Activated naive CD8-positive, alpha-beta T cell treated with anti-CD3 and anti-CD28 coated beads for 36 hours (primary cell): ENCODE results near the gene PCDHB16. TPM values are rescaled to one million over a fixed set of nuclear protein-coding genes. Genes with fewer than 3 reads are reported as not detected.
"Not testable (repeated sequence)": the region's sequence is repeated elsewhere in the genome, so short reads cannot be mapped to it uniquely, and the experiment has no call there.

Experiments used
- DNase-seq: peaks from one replicate; pipeline ENCODE4 v3.0.0; 2021
- H3K27ac Mint-ChIP-seq: one replicate; pipeline ENCODE4 v1.8.0; 2022; ENCODE audit warnings: mild to moderate bottlenecking, moderate library complexity, mixed read lengths
- H3K27me3 Mint-ChIP-seq: one replicate; pipeline ENCODE4 v1.8.0; 2022; ENCODE audit warnings: mild to moderate bottlenecking, mixed read lengths
- H3K36me3 Mint-ChIP-seq: one replicate; pipeline ENCODE4 v1.8.0; 2021; ENCODE audit warnings: mild to moderate bottlenecking, mixed read lengths
- H3K4me1 Mint-ChIP-seq: one replicate; pipeline ENCODE4 v1.8.0; 2021; ENCODE audit warnings: mixed read lengths
- H3K4me3 Mint-ChIP-seq: one replicate; pipeline ENCODE4 v1.8.0; 2022; ENCODE audit warnings: mild to moderate bottlenecking, moderate library complexity, mixed read lengths
- H3K9me3 Mint-ChIP-seq: one replicate; pipeline ENCODE4 v1.8.0; 2022; ENCODE audit warnings: mixed read lengths
- total RNA-seq, 2 experiments: library from RNA; stranded (reverse); gene quantifications; one replicate each; pipeline ENCODE4 v1.2.3, GENCODE V29; 2021

Gene PCDHB16
- not detected for total RNA-seq

- H3K4me3 Mint-ChIP-seq: no peak within 1 kb of the TSS
- peaks cover 38% of the 10 kb centered on the region for H3K9me3 Mint-ChIP-seq
- peaks cover 9% of the 10 kb centered on the region for H3K36me3 Mint-ChIP-seq
- H3K4me1 Mint-ChIP-seq: peaks cover 3% of the 10 kb centered on the region
- DNase-seq: no peak
- H3K27ac Mint-ChIP-seq: no peak within 1 kb of the TSS
- H3K27me3 Mint-ChIP-seq: peaks cover 57% of the 10 kb centered on the region
Measured at GRCh38 chr5:141182248-141182647, at the start of gene PCDHB16. TSS of gene PCDHB16 (plus strand) at chr5:141182387. CDS start at chr5:141182560, 173 bp downstream.

- Mint-ChIP-seq H3K4me1 (peaks cover 5% of the 10 kb centered on the region), H3K36me3 (peaks cover 13% of the 10 kb centered on the region), H3K27me3 (peaks cover 41% of the 10 kb centered on the region), H3K9me3 (peaks cover 27% of the 10 kb centered on the region), H3K4me3 (peak within 1 kb of the TSS; percentile 45), H3K27ac (no peak within 1 kb of the TSS)
- no peak for DNase-seq
Measured at GRCh38 chr5:141135030-141135717, 47.0 kb upstream of the PCDHB16 start, which contains the start of gene PCDHB5. TSS of gene PCDHB5 (plus strand) at chr5:141135206. CDS start at chr5:141135435, 229 bp downstream.

GRCh38 chr5:141135718-141136266 lies 46.4 kb upstream of the PCDHB16 start:
- peaks cover 5% of the 10 kb centered on the region for H3K4me1 Mint-ChIP-seq
- DNase-seq: no peak
- no peak overlapping the region for H3K27ac Mint-ChIP-seq
- no peak overlapping the region for H3K4me3 Mint-ChIP-seq
- H3K9me3 Mint-ChIP-seq: peaks cover 27% of the 10 kb centered on the region
- H3K27me3 Mint-ChIP-seq: peaks cover 37% of the 10 kb centered on the region
- H3K36me3 Mint-ChIP-seq: peaks cover 13% of the 10 kb centered on the region

GRCh38 chr5:141137346-141137745 lies 44.8 kb upstream of the PCDHB16 start:
- Mint-ChIP-seq H3K9me3 (peaks cover 25% of the 10 kb centered on the region), H3K27me3 (peaks cover 44% of the 10 kb centered on the region), H3K36me3 (peaks cover 13% of the 10 kb centered on the region)
- not testable (repeated sequence) for H3K27ac Mint-ChIP-seq, H3K4me3 Mint-ChIP-seq, H3K4me1 Mint-ChIP-seq, DNase-seq

- Mint-ChIP-seq H3K4me1 (no peaks in the 10 kb centered on the region), H3K36me3 (peaks cover 11% of the 10 kb centered on the region), H3K27ac (no peak within 1 kb of the TSS), H3K4me3 (no peak within 1 kb of the TSS), H3K9me3 (peaks cover 27% of the 10 kb centered on the region), H3K27me3 (peaks cover 69% of the 10 kb centered on the region)
- no peak for DNase-seq
Measured at GRCh38 chr5:141149812-141150211, 32.4 kb upstream of the PCDHB16 start, which contains the start of gene PCDHB6. TSS of gene PCDHB6 (plus strand) at chr5:141150057. CDS start at chr5:141150258, 201 bp downstream.

GRCh38 chr5:141150224-141150992 lies 31.8 kb upstream of the PCDHB16 start:
- no peak for DNase-seq
- Mint-ChIP-seq H3K4me3 (no peak overlapping the region), H3K27ac (no peak overlapping the region), H3K36me3 (peaks cover 11% of the 10 kb centered on the region), H3K4me1 (no peaks in the 10 kb centered on the region), H3K9me3 (peaks cover 27% of the 10 kb centered on the region), H3K27me3 (peaks cover 68% of the 10 kb centered on the region)

GRCh38 chr5:141150993-141151325 lies 31.2 kb upstream of the PCDHB16 start:
- H3K4me3 Mint-ChIP-seq: no peak overlapping the region
- peaks cover 72% of the 10 kb centered on the region for H3K27me3 Mint-ChIP-seq
- peaks cover 11% of the 10 kb centered on the region for H3K36me3 Mint-ChIP-seq
- H3K4me1 Mint-ChIP-seq: no peaks in the 10 kb centered on the region
- H3K9me3 Mint-ChIP-seq: peaks cover 28% of the 10 kb centered on the region
- no peak overlapping the region for H3K27ac Mint-ChIP-seq
- DNase-seq: no peak

- not testable (repeated sequence) for H3K4me3 Mint-ChIP-seq, DNase-seq, H3K4me1 Mint-ChIP-seq, H3K27ac Mint-ChIP-seq
- H3K9me3 Mint-ChIP-seq: peaks cover 30% of the 10 kb centered on the region
- H3K27me3 Mint-ChIP-seq: peaks cover 72% of the 10 kb centered on the region
- H3K36me3 Mint-ChIP-seq: peaks cover 14% of the 10 kb centered on the region
Measured at GRCh38 chr5:141151632-141152031, 30.6 kb upstream of the PCDHB16 start.

GRCh38 chr5:141152096-141152495 lies 30.1 kb upstream of the PCDHB16 start:
- H3K27ac Mint-ChIP-seq, H3K4me3 Mint-ChIP-seq, H3K4me1 Mint-ChIP-seq, DNase-seq: not testable (repeated sequence)
- H3K36me3 Mint-ChIP-seq: peaks cover 18% of the 10 kb centered on the region
- peaks cover 76% of the 10 kb centered on the region for H3K27me3 Mint-ChIP-seq
- peaks cover 34% of the 10 kb centered on the region for H3K9me3 Mint-ChIP-seq

GRCh38 chr5:141155540-141156374 lies 26.4 kb upstream of the PCDHB16 start:
- Mint-ChIP-seq H3K4me1 (no peaks in the 10 kb centered on the region), H3K9me3 (peaks cover 31% of the 10 kb centered on the region), H3K27ac (no peak overlapping the region), H3K36me3 (peaks cover 18% of the 10 kb centered on the region), H3K27me3 (peaks cover 60% of the 10 kb centered on the region), H3K4me3 (no peak overlapping the region)
- no peak for DNase-seq

GRCh38 chr5:141157356-141157755 lies 24.8 kb upstream of the PCDHB16 start:
- H3K36me3 Mint-ChIP-seq: peaks cover 12% of the 10 kb centered on the region
- not testable (repeated sequence) for H3K4me3 Mint-ChIP-seq, H3K4me1 Mint-ChIP-seq, DNase-seq, H3K27ac Mint-ChIP-seq
- peaks cover 21% of the 10 kb centered on the region for H3K9me3 Mint-ChIP-seq
- peaks cover 53% of the 10 kb centered on the region for H3K27me3 Mint-ChIP-seq

- not testable (repeated sequence) for H3K4me3 Mint-ChIP-seq, H3K27ac Mint-ChIP-seq, DNase-seq, H3K4me1 Mint-ChIP-seq, H3K36me3 Mint-ChIP-seq
- Mint-ChIP-seq H3K9me3 (peaks cover 22% of the 10 kb centered on the region), H3K27me3 (peaks cover 48% of the 10 kb centered on the region)
Measured at GRCh38 chr5:141157901-141158300, 24.3 kb upstream of the PCDHB16 start.

- Mint-ChIP-seq H3K4me1 (peaks cover 2% of the 10 kb centered on the region), H3K27ac (no peak within 1 kb of the TSS), H3K36me3 (peaks cover 8% of the 10 kb centered on the region), H3K9me3 (peaks cover 12% of the 10 kb centered on the region), H3K27me3 (peaks cover 37% of the 10 kb centered on the region), H3K4me3 (no peak within 1 kb of the TSS)
- DNase-seq: no peak
Measured at GRCh38 chr5:141172381-141173204, 9.6 kb upstream of the PCDHB16 start, which contains the start of gene PCDHB7. TSS of gene PCDHB7 (plus strand) at chr5:141172644. CDS start at chr5:141172836, 192 bp downstream.
